Endothelial cell of umbilical vein (primary cell): ENCODE data around the gene SYTL3. TPM values are rescaled to one million over a fixed set of nuclear protein-coding genes. Genes with fewer than 3 reads are reported as not detected.

ENCODE experiments used
- BruUV-seq: library from RNA; stranded (reverse); fragments of 400-500 nt; replicated peaks from 2 replicates; lab custom pipeline; 2021; lab: Mats Ljungman, UMichigan
- CTCF ChIA-PET: fragments of 300-600, 350-600 bp; sonication (Branson Sonifier 250); formaldehyde crosslinking; loops from one replicate; lab custom pipeline; 2021; ENCODE audit warnings: antibody characterized with exemption, inconsistent platforms; lab: Charles Lee
- POLR2A ChIA-PET: fragments of 300-600, 350-600 bp; sonication (Branson Sonifier 250); formaldehyde crosslinking; loops from one replicate; lab custom pipeline; 2021; ENCODE audit warnings: antibody characterized with exemption, inconsistent platforms; lab: Charles Lee
- DNase-seq: peaks from one replicate; pipeline ENCODE4 v3.0.0-alpha.2; 2011; ENCODE audit warnings: low read depth, low spot score
- FAIRE-seq: peaks from 2 replicates; lab custom pipeline; 2011; peaks lifted over from hg19 to GRCh38; lab: Jason Lieb, UNC
- H2AFZ ChIP-seq: 2 replicates; pipeline ENCODE4 v1.6.0; 2012; ENCODE audit warnings: low read depth, low read length, control low read depth, inconsistent platforms
- H3K27ac ChIP-seq: 2 replicates; pipeline ENCODE4 v1.5.1; 2011; ENCODE audit warnings: low read depth, mild to moderate bottlenecking, control low read depth, low read length, moderate library complexity; ENCODE audit not compliant: insufficient read depth
- H3K27me3 ChIP-seq, 2 experiments: 2 replicates each; pipeline versions ENCODE4 v1.6.0 to v1.6.1; 2011; ENCODE audit warnings: low read length in 2 of 2, mixed read lengths in 1 of 2; ENCODE audit not compliant: control insufficient read depth in 2 of 2, insufficient read depth in 2 of 2
- H3K36me3 ChIP-seq, 2 experiments: 2 replicates in 1 of 2; 3 replicates in 1 of 2; pipeline ENCODE4 v1.5.1; 2011; ENCODE audit warnings: low read length in 2 of 2, mild to moderate bottlenecking in 1 of 2, moderate library complexity in 1 of 2; ENCODE audit not compliant: control insufficient read depth in 2 of 2, insufficient read depth in 2 of 2; ENCODE audit errors: extremely low read depth in 1 of 2
- H3K4me1 ChIP-seq: 3 replicates; pipeline ENCODE4 v1.5.1; 2011; ENCODE audit warnings: mild to moderate bottlenecking, low read length; ENCODE audit not compliant: control insufficient read depth, insufficient read depth; ENCODE audit errors: extremely low read depth
- H3K4me2 ChIP-seq: 2 replicates; pipeline ENCODE4 v1.6.1; 2011; ENCODE audit warnings: low read length, control low read depth, mixed read lengths; ENCODE audit not compliant: insufficient read depth
- H3K4me3 ChIP-seq, 3 experiments: fragments of 200-600 bp in 1 of 3; sonication (generic), shearing (Covaris generic) in 1 of 3; replicated peaks in 1 of 3; 2 replicates each; pipeline ENCODE4 v1.5.1; 2011 to 2016; ENCODE audit warnings: control low read depth in 3 of 3, low read length in 3 of 3, mild to moderate bottlenecking in 2 of 3, inconsistent platforms in 1 of 3, low read depth in 1 of 3, moderate library complexity in 1 of 3; ENCODE audit not compliant: insufficient read depth in 1 of 3
- H3K79me2 ChIP-seq: 2 replicates; pipeline ENCODE4 v1.6.0; 2012; ENCODE audit warnings: low read length, inconsistent platforms; ENCODE audit not compliant: control insufficient read depth, insufficient read depth
- H3K9ac ChIP-seq: replicated peaks from 2 replicates; pipeline ENCODE3; 2011; ENCODE audit warnings: low read length, control low read depth; ENCODE audit not compliant: insufficient read depth; ENCODE audit errors: extremely low read depth
- H3K9me1 ChIP-seq: replicated peaks from 3 replicates; pipeline ENCODE4 v1.6.0; 2011; ENCODE audit warnings: mild to moderate bottlenecking, low read length; ENCODE audit not compliant: control insufficient read depth, insufficient read depth; ENCODE audit errors: extremely low read depth
- H3K9me3 ChIP-seq: replicated peaks from 2 replicates; pipeline ENCODE4 v1.5.1; 2012; ENCODE audit warnings: low read length, inconsistent platforms; ENCODE audit not compliant: control insufficient read depth, insufficient read depth
- H4K20me1 ChIP-seq: replicated peaks from 2 replicates; pipeline ENCODE3; 2011; ENCODE audit warnings: mild to moderate bottlenecking, low read length; ENCODE audit not compliant: control insufficient read depth, insufficient read depth; ENCODE audit errors: extremely low read depth
- EZH2 ChIP-seq: IDR thresholded peaks from 2 replicates; pipeline ENCODE4 v1.6.1; 2012; ENCODE audit warnings: borderline replicate concordance, low read depth, mild to moderate bottlenecking, moderate library complexity, low read length, inconsistent platforms; ENCODE audit not compliant: severe bottlenecking
- GATA2 ChIP-seq: IDR thresholded peaks from 2 replicates; pipeline ENCODE4 v1.7.0; 2011; ENCODE audit warnings: low read depth, mild to moderate bottlenecking, moderate library complexity, mixed read lengths, low read length; ENCODE audit not compliant: insufficient read length, insufficient read depth
- MYC ChIP-seq: IDR thresholded peaks from one replicate; pipeline ENCODE4 v1.6.1; 2011; ENCODE audit warnings: mild to moderate bottlenecking, low read depth, low read length
- POLR2A ChIP-seq: IDR thresholded peaks from 2 replicates; pipeline ENCODE4 v1.6.1; 2012; ENCODE audit warnings: low read depth, mild to moderate bottlenecking, control low read depth, low read length
- POLR2AphosphoS5 ChIP-seq: IDR thresholded peaks from 2 replicates; pipeline ENCODE4 v1.6.1; 2012; ENCODE audit warnings: low read depth, mild to moderate bottlenecking, control low read depth, low read length, moderate library complexity; ENCODE audit not compliant: insufficient read depth
- dilution Hi-C: fragments of 300-500 bp; cut with MboI; formaldehyde crosslinking; loops from one replicate; pipeline ENCODE4 v1.15.0; 2019; ENCODE audit warnings: low sequenced_read_pairs; ENCODE audit not compliant: extremely low pct_ligation_motif_present
- intact Hi-C: fragments of 100-400 bp; cut with micrococcal nuclease; formaldehyde crosslinking; loops from one replicate; pipeline ENCODE4 v1.10.0; 2022
- polyA plus RNA-seq, 4 experiments: library from polyadenylated mRNA; depleted of rRNA in 3 of 4; stranded (reverse) in 3 of 4; unstranded in 1 of 4; fragments of >200 nt; gene quantifications; 2 replicates each; pipeline versions ENCODE4 v1.2.1 to v1.2.3, GENCODE V29; 2011 to 2012; ENCODE audit warnings: missing spikeins in 1 of 4
- total RNA-seq: library from RNA; stranded (reverse); gene quantifications from 2 replicates; pipeline ENCODE4 v1.2.3, GENCODE V29; 2021
- TF ChIP-seq, protein P1 (sequence below), 2 donors: IDR thresholded peaks; 1 replicate in 1 of 2; 2 replicates in 1 of 2; pipeline ENCODE4 v1.5.1; 2011; ENCODE audit warnings: low read length in 2 of 2, mild to moderate bottlenecking in 2 of 2, moderate library complexity in 2 of 2, control low read depth in 1 of 2, inconsistent platforms in 1 of 2, low read depth in 1 of 2; ENCODE audit not compliant: insufficient read depth in 1 of 2; ENCODE audit errors: extremely low read depth in 1 of 2
- TF ChIP-seq, protein P2 (sequence below): IDR thresholded peaks from 2 replicates; pipeline ENCODE4 v1.6.1; 2011; ENCODE audit not compliant: insufficient read depth, insufficient read length

SYTL3 gene
- total and polyA plus RNA-seq, 2 donors (not counting 3 experiments of a cell fraction or from before 2014, with no cell fraction given): 0.59 to 0.77 TPM

DNA sequence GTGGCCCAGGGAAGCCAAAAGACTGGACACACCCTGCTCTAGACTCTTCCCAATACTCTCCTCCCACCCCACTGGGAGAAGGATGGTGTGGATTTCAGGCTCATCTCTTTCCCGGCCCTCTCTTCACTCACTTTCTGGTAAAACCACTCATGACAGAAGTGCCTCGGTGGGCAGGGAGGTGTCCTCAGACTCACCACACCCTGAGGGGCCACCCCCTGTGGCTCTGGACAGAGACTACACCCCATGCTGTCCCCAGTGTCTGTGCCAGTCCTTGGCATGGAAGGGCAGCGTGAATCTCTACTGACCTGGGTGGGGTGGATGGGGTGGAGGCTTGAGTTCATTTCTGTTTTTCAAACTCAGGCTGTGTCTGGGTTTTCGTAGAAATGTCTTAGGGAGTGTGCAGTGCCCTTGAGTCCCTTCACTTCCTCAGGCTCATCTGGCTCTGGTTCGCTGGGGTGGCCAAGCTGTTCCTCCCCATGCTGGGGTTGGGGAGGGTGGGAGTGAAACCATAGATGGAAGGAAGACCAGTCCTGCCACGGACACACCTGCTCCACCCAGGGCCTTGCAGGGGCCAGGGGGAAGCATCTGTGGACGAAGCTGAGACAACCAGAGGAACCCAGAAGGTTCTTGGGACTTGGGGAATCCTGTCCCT lies 110.2 kb downstream of the SYTL3 start:
- Histone ChIP-seq H3K27me3 (no peaks in the 10 kb centered on the region), H3K36me3 (peaks cover 0 to 2% of the 10 kb centered on the region in 2 experiments), H3K9me3 (no peaks in the 10 kb centered on the region), H3K4me2 (no peak overlapping the region), H3K27ac (no peak overlapping the region), H3K9me1 (no peaks in the 10 kb centered on the region), H3K4me3 (no peak overlapping the region), H4K20me1 (no peaks in the 10 kb centered on the region), H3K9ac (no peak overlapping the region), H2AFZ (no peak overlapping the region), H3K4me1 (no peaks in the 10 kb centered on the region), H3K79me2 (no peaks in the 10 kb centered on the region)
- ChIA-PET POLR2A (no interaction called here), CTCF (interaction anchor here (0.9 to 1.2 kb wide), 2 partner anchors 42 to 53 kb away, joined by 4 read pairs; no protein-coding TSS in a partner anchor)
- no TSS peak for BruUV-seq
- TF ChIP-seq, protein P1, sequence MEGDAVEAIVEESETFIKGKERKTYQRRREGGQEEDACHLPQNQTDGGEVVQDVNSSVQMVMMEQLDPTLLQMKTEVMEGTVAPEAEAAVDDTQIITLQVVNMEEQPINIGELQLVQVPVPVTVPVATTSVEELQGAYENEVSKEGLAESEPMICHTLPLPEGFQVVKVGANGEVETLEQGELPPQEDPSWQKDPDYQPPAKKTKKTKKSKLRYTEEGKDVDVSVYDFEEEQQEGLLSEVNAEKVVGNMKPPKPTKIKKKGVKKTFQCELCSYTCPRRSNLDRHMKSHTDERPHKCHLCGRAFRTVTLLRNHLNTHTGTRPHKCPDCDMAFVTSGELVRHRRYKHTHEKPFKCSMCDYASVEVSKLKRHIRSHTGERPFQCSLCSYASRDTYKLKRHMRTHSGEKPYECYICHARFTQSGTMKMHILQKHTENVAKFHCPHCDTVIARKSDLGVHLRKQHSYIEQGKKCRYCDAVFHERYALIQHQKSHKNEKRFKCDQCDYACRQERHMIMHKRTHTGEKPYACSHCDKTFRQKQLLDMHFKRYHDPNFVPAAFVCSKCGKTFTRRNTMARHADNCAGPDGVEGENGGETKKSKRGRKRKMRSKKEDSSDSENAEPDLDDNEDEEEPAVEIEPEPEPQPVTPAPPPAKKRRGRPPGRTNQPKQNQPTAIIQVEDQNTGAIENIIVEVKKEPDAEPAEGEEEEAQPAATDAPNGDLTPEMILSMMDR (IDR thresholded peaks at IDR 0.05; ENCODE audit: extremely low read depth in 1 of 2, insufficient read depth in 1 of 2, low read depth in 1 of 2, low read length in 2 of 2): no peak
- no peak for TF ChIP-seq POLR2A
- no peak for TF ChIP-seq MYC
- TF ChIP-seq, protein P2, sequence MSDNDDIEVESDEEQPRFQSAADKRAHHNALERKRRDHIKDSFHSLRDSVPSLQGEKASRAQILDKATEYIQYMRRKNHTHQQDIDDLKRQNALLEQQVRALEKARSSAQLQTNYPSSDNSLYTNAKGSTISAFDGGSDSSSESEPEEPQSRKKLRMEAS: no peak
- TF ChIP-seq POLR2AphosphoS5: no peak
- TF ChIP-seq GATA2: no peak
- no peak for TF ChIP-seq EZH2
- DNase-seq (no peak), FAIRE-seq (no peak)
- dilution Hi-C loops: no loop called here
- intact Hi-C loops: no loop called here
